Loucy (cell line): ENCODE measurements around the gene PXMP4.

Experiments
- H2AFZ ChIP-seq: fragments of 200-600 bp; sonication (generic); 2 replicates; pipeline ENCODE4 v1.6.0; 2016; ENCODE audit warnings: antibody characterized with exemption, mild to moderate bottlenecking, low read length, moderate library complexity
- H3F3A ChIP-seq: fragments of 200-600 bp; 2 replicates; pipeline ENCODE4 v1.6.0; 2016; ENCODE audit warnings: antibody characterized with exemption, low read depth, mild to moderate bottlenecking
- H3K27me3 ChIP-seq: fragments of 200-600 bp; sonication (generic); 2 replicates; pipeline ENCODE4 v1.6.1; 2014; ENCODE audit warnings: low read length, mild to moderate bottlenecking; ENCODE audit not compliant: insufficient read depth, poor library complexity, severe bottlenecking
- H3K36me3 ChIP-seq: fragments of 200-600 bp; sonication (generic); 2 replicates; pipeline ENCODE4 v1.6.1; 2016; ENCODE audit warnings: low read length; ENCODE audit not compliant: insufficient read depth
- H3K4me1 ChIP-seq: fragments of 200-600 bp; sonication (generic); 2 replicates; pipeline ENCODE4 v1.5.1; 2014; ENCODE audit warnings: low read length, mild to moderate bottlenecking; ENCODE audit not compliant: insufficient read depth, poor library complexity, severe bottlenecking
- H3K4me2 ChIP-seq: fragments of 200-600 bp; sonication (generic); 2 replicates; pipeline ENCODE4 v1.6.0; 2014; ENCODE audit warnings: antibody characterized with exemption, low read length, low read depth, mild to moderate bottlenecking; ENCODE audit not compliant: poor library complexity, severe bottlenecking
- H3K4me3 ChIP-seq: fragments of 200-600 bp; sonication (generic); 2 replicates; pipeline ENCODE4 v1.5.1; 2014; ENCODE audit warnings: low read length, mild to moderate bottlenecking, mixed read lengths; ENCODE audit not compliant: poor library complexity, severe bottlenecking
- H3K79me2 ChIP-seq: fragments of 200-600 bp; sonication (generic); 2 replicates; pipeline ENCODE4 v1.6.1; 2014; ENCODE audit warnings: low read length; ENCODE audit not compliant: insufficient read depth
- H3K9ac ChIP-seq: fragments of 200-600 bp; sonication (generic); 2 replicates; pipeline ENCODE4 v1.6.0; 2014; ENCODE audit warnings: mild to moderate bottlenecking, low read depth, low read length, moderate library complexity; ENCODE audit not compliant: poor library complexity, severe bottlenecking
- H3K9me2 ChIP-seq: fragments of 200-600 bp; sonication (generic); replicated peaks from 2 replicates; pipeline ENCODE4 v1.6.1; 2016; ENCODE audit warnings: low read depth, low read length, mixed read lengths
- H3K9me3 ChIP-seq: fragments of 200-600 bp; sonication (generic); 2 replicates; pipeline ENCODE4 v1.6.1; 2014; ENCODE audit warnings: mild to moderate bottlenecking, antibody characterized with exemption, low read length, low read depth; ENCODE audit not compliant: insufficient read depth
- H4K20me1 ChIP-seq: fragments of 200-600 bp; sonication (generic); 2 replicates; pipeline ENCODE4 v1.6.0; 2014; ENCODE audit warnings: antibody characterized with exemption, low read length, mild to moderate bottlenecking; ENCODE audit not compliant: insufficient read depth, poor library complexity, severe bottlenecking
- CTCF ChIP-seq: fragments of 200-600 bp; sonication (generic); conservative IDR thresholded peaks from 2 replicates; pipeline ENCODE4 v1.5.1; 2014; ENCODE audit warnings: mild to moderate bottlenecking, antibody characterized with exemption, low read length
- EZH2phosphoT487 ChIP-seq: fragments of 200-600 bp; IDR thresholded peaks from 2 replicates; pipeline ENCODE4 v1.6.1; 2018; ENCODE audit warnings: antibody characterized with exemption, mild to moderate bottlenecking, moderate library complexity, borderline replicate concordance

Gene PXMP4

GRCh38 chr20:33697129-33697528 lies 23.0 kb downstream of the PXMP4 start:
- TF ChIP-seq EZH2phosphoT487: no peak
- TF ChIP-seq CTCF: no peak
- Histone ChIP-seq H3K4me1 (no peaks in the 10 kb centered on the region), H3K4me2 (no peak overlapping the region), H3K9ac (no peak overlapping the region), H3K9me3 (no peaks in the 10 kb centered on the region), H3K36me3 (no peaks in the 10 kb centered on the region), H4K20me1 (no peaks in the 10 kb centered on the region), H2AFZ (no peak overlapping the region), H3K79me2 (no peaks in the 10 kb centered on the region), H3F3A (no peaks in the 10 kb centered on the region), H3K27me3 (no peaks in the 10 kb centered on the region), H3K9me2 (no peaks in the 10 kb centered on the region), H3K4me3 (no peak overlapping the region)

- no peak overlapping the region for H2AFZ ChIP-seq
Measured at GRCh38 chr20:33696448-33696847, 23.7 kb downstream of the PXMP4 start.

GRCh38 chr20:33694639-33695012 lies 25.5 kb downstream of the PXMP4 start:
- H3K4me1 ChIP-seq: peaks cover 6% of the 10 kb centered on the region
- no peak for TF ChIP-seq CTCF
- TF ChIP-seq EZH2phosphoT487: no peak
- no peak overlapping the region for H2AFZ ChIP-seq
- H3K27me3 ChIP-seq: no peaks in the 10 kb centered on the region
- no peaks in the 10 kb centered on the region for H4K20me1 ChIP-seq
- H3K79me2 ChIP-seq: no peaks in the 10 kb centered on the region
- H3F3A ChIP-seq: peaks cover 7% of the 10 kb centered on the region; the same call in 1 of the 2 replicates
- no peaks in the 10 kb centered on the region for H3K9me3 ChIP-seq
- no peak overlapping the region for H3K4me2 ChIP-seq
- no peaks in the 10 kb centered on the region for H3K9me2 ChIP-seq
- H3K36me3 ChIP-seq: no peaks in the 10 kb centered on the region
- H3K9ac ChIP-seq: no peak overlapping the region
- no peak overlapping the region for H3K4me3 ChIP-seq

More at GRCh38 chr20:33696448-33696847, 23.7 kb downstream of the PXMP4 start:
- no peak overlapping the region for H3K4me3 ChIP-seq
- H3K4me2 ChIP-seq: no peak overlapping the region
- H3K79me2 ChIP-seq: no peaks in the 10 kb centered on the region
- no peaks in the 10 kb centered on the region for H4K20me1 ChIP-seq
- H3K4me1 ChIP-seq: no peaks in the 10 kb centered on the region
- H3K9ac ChIP-seq: no peak overlapping the region
- H3K9me3 ChIP-seq: no peaks in the 10 kb centered on the region
- H3K27me3 ChIP-seq: no peaks in the 10 kb centered on the region
- TF ChIP-seq EZH2phosphoT487: no peak
- no peak for TF ChIP-seq CTCF
- no peaks in the 10 kb centered on the region for H3K36me3 ChIP-seq
- H3F3A ChIP-seq: no peaks in the 10 kb centered on the region
- no peaks in the 10 kb centered on the region for H3K9me2 ChIP-seq
